SK-N-MC (cell line): ENCODE measurements around the gene SLC8A2.

Source experiments
- EZH2 ChIP-seq: fragments of 200-600 bp; sonication (generic); IDR thresholded peaks from one replicate; pipeline ENCODE4 v1.6.1; 2017; ENCODE audit warnings: antibody characterized with exemption
- POLR2AphosphoS5 ChIP-seq: IDR thresholded peaks from 2 replicates; pipeline ENCODE4 v1.6.1; 2012; ENCODE audit warnings: mild to moderate bottlenecking, low read depth, low read length, borderline replicate concordance

GRCh38 chr19:47416643-47416985 is 55.1 kb downstream of the SLC8A2 start:
- TF ChIP-seq POLR2AphosphoS5, result no peak
- TF ChIP-seq EZH2, result no peak
